Measurements from ENCODE around the gene CDH4. TPM values are rescaled to one million over a fixed set of nuclear protein-coding genes. Genes with fewer than 3 reads are reported as not detected.

Gene CDH4
- total RNA-seq, 1 donor from 2014 or later: 0.06 TPM

GRCh38 chr20:61891916-61892649 is 640.0 kb downstream of the CDH4 start:
- no peak for TF ChIP-seq CTCF (IDR thresholded peaks at IDR 0.05)
- DNase-seq: no peak
- intact Hi-C loops (cut with DNase I): no loop called here

GRCh38 chr20:61895016-61895415 is 643.0 kb downstream of the CDH4 start:
- Histone ChIP-seq H3K4me1 (no peaks in the 10 kb centered on the region), H3K27ac (no peak overlapping the region), H3K9me3 (no peaks in the 10 kb centered on the region), H3K4me3 (no peak overlapping the region), H3K36me3 (no peaks in the 10 kb centered on the region), H3K27me3 (ENCODE audit: low read depth) (peaks cover 22% of the 10 kb centered on the region)
- TF ChIP-seq CTCF (IDR thresholded peaks at IDR 0.05): no peak
- intact Hi-C loops (cut with DNase I): no loop called here
- no peak for ATAC-seq
- peak; percentile 39 for DNase-seq

More at GRCh38 chr20:61891916-61892649, 640.0 kb downstream of the CDH4 start:
- Histone ChIP-seq H3K27me3 (ENCODE audit: low read depth) (peaks cover 26% of the 10 kb centered on the region), H3K36me3 (no peaks in the 10 kb centered on the region), H3K4me1 (no peaks in the 10 kb centered on the region), H3K4me3 (no peak overlapping the region), H3K27ac (no peak overlapping the region), H3K9me3 (no peaks in the 10 kb centered on the region)
- no peak for ATAC-seq

DNA sequence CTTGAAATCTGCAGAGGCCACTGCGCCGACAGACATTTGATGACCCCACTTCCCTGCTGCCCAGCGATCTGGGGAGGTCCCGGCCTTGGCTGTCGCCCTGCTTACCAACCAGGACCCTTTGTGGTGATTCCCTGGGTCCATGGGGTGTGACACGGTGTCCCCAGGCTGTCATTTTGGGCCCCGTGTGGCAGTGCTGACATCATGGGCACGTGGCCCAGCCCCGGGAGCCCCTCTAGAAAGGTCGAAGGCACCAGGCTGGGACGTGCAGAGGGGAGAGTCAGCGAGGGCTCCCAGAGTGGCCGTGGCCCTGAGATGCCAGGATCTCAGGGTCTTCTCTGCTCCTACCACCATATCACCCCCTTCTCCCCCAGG is 643.6 kb downstream of the CDH4 start:
- H3K9me3 ChIP-seq: no peaks in the 10 kb centered on the region
- DNase-seq (peak; percentile 31), ATAC-seq (no peak)
- no peak overlapping the region for H3K27ac ChIP-seq
- no peaks in the 10 kb centered on the region for H3K36me3 ChIP-seq
- TF ChIP-seq CTCF (IDR thresholded peaks at IDR 0.05): no peak
- intact Hi-C loops (cut with DNase I): no loop called here
- H3K4me3 ChIP-seq: no peak overlapping the region
- H3K27me3 ChIP-seq (ENCODE audit: low read depth): peaks cover 28% of the 10 kb centered on the region
- H3K4me1 ChIP-seq: no peaks in the 10 kb centered on the region

- peak; percentile 46 to 64 for ATAC-seq
- Histone ChIP-seq H3K4me1 (no peaks in the 10 kb centered on the region), H3K27ac (no peak overlapping the region), H3K36me3 (no peaks in the 10 kb centered on the region), H3K27me3 (ENCODE audit: low read depth) (peaks cover 30% of the 10 kb centered on the region), H3K4me3 (no peak overlapping the region), H3K9me3 (no peaks in the 10 kb centered on the region)
- intact Hi-C loops (cut with DNase I): no loop called here
- DNase-seq: no peak
- TF ChIP-seq CTCF (IDR thresholded peaks at IDR 0.05): peak; percentile 67
Measured at GRCh38 chr20:61896058-61896961, 644.2 kb downstream of the CDH4 start.

- no peak for TF ChIP-seq CTCF (IDR thresholded peaks at IDR 0.05)
- peaks cover 37% of the 10 kb centered on the region for H3K27me3 ChIP-seq (ENCODE audit: low read depth)
- H3K4me1 ChIP-seq: no peaks in the 10 kb centered on the region
- no peaks in the 10 kb centered on the region for H3K9me3 ChIP-seq
- ATAC-seq (peak in 1 of 2 donors; percentile 14), DNase-seq (no peak)
- no peak overlapping the region for H3K27ac ChIP-seq
- intact Hi-C loops (cut with DNase I): no loop called here
- H3K36me3 ChIP-seq: no peaks in the 10 kb centered on the region
- no peak overlapping the region for H3K4me3 ChIP-seq
Measured at GRCh38 chr20:61897401-61898295, 645.6 kb downstream of the CDH4 start.
